SK-N-MC (cell line): ENCODE results near the gene TMED8.

Experiments
- DNase-seq: peaks from one replicate; pipeline ENCODE4 v3.0.0-alpha.2; 2011; ENCODE audit warnings: low read depth, low spot score
- H3K27ac ChIP-seq: fragments of 200-600 bp; sonication (generic); 2 replicates; pipeline ENCODE4 v1.5.1; 2016; ENCODE audit warnings: mixed run types
- H3K36me3 ChIP-seq: fragments of 200-600 bp; sonication (generic); 2 replicates; pipeline ENCODE4 v1.6.1; 2017; ENCODE audit warnings: antibody characterized with exemption, low read length, mixed read lengths; ENCODE audit not compliant: insufficient read depth
- H3K4me3 ChIP-seq: fragments of 200-600 bp; sonication (generic); 2 replicates; pipeline ENCODE4 v1.5.1; 2016
- H3K9ac ChIP-seq: fragments of 200-600 bp; sonication (generic); 2 replicates; pipeline ENCODE4 v1.8.0; 2017; ENCODE audit warnings: mixed run types, mixed read lengths; ENCODE audit not compliant: insufficient read length
- H3K9me3 ChIP-seq: fragments of 200-600 bp; sonication (generic); 2 replicates; pipeline ENCODE4 v1.6.1; 2017; ENCODE audit warnings: low read depth, mild to moderate bottlenecking, antibody characterized with exemption, low read length, moderate library complexity, mixed read lengths
- EZH2 ChIP-seq: fragments of 200-600 bp; sonication (generic); IDR thresholded peaks from one replicate; pipeline ENCODE4 v1.6.1; 2017; ENCODE audit warnings: antibody characterized with exemption
- FOXP2 ChIP-seq: optimal IDR thresholded peaks from 2 replicates; pipeline ENCODE3; 2011; ENCODE audit warnings: mild to moderate bottlenecking, moderate library complexity; ENCODE audit not compliant: insufficient read depth; ENCODE audit errors: extremely low read length, control extremely low read depth
- POLR2AphosphoS5 ChIP-seq: IDR thresholded peaks from 2 replicates; pipeline ENCODE4 v1.6.1; 2012; ENCODE audit warnings: mild to moderate bottlenecking, low read depth, low read length, borderline replicate concordance

The TMED8 gene

GRCh38 chr14:77305696-77306095 lies 71.2 kb downstream of the TMED8 start:
- Histone ChIP-seq H3K4me3 (no peak overlapping the region), H3K27ac (no peak overlapping the region), H3K9me3 (no peaks in the 10 kb centered on the region), H3K9ac (no peak overlapping the region), H3K36me3 (no peaks in the 10 kb centered on the region; the same call in 1 of the 2 replicates)
- no peak for DNase-seq
- no peak for TF ChIP-seq POLR2AphosphoS5
- no peak for TF ChIP-seq FOXP2
- TF ChIP-seq EZH2, result no peak

DNA sequence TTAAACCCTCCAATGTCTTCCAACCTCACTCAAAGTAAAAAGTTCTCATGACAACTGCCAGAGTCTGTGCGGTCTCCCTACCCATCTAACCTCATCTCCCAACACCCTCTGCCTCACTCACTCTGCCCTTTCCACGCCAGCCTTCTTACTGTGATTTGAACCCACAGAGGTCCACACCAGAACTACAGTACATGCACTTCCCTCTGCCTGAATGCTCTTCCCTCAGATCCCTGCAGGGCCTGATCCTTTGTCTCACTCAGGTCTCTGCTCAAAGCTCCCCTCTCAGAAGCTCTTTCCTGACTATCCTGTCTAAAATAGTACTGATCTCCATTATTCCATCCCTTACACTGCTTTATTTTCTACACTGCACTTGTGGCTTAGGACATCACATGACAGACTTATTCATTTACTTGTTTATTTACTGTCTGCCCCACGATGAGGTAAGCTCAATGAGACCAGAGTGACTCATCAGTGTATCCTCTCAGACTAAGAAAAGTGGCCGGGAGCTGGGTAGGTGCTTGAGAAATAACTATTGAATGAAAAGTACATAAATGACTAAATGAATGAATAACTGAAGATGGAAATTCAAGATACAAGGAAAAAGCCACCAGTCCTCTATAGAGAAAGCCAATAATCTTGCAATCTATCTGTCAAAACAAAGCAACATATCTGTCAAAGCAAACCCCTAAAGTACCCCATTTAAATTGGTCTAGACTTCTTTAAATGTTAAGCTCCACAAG lies 73.3 kb downstream of the TMED8 start:
- no peak overlapping the region for H3K4me3 ChIP-seq
- no peak for DNase-seq
- TF ChIP-seq FOXP2 (no peak), EZH2 (no peak), POLR2AphosphoS5 (no peak)
- H3K9ac ChIP-seq, result no peak overlapping the region
- no peaks in the 10 kb centered on the region; the same call in 1 of the 2 replicates for H3K36me3 ChIP-seq
- H3K9me3 ChIP-seq, result no peaks in the 10 kb centered on the region
- no peak overlapping the region for H3K27ac ChIP-seq

DNA sequence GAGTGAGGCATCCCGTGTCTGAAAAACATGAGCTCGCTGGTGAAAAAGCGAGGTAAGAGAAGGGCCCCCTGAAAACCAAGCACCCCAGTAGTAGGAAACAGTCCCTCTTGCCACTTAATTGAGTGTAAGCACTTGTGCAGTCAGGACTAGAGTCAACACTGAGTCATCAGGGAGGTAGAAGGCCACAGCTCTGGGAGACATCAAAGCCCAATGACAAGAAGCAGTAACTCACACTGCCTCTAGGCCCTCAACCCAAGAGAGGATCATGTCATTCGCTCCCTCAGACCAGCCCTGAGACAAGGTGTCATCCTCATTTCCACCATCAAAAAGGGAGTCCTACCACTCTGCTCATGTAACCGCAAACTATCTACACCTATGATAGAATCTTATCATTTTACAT lies 74.0 kb downstream of the TMED8 start:
- no peak for DNase-seq
- no peak overlapping the region for H3K27ac ChIP-seq
- no peaks in the 10 kb centered on the region; the same call in 1 of the 2 replicates for H3K36me3 ChIP-seq
- no peak overlapping the region for H3K9ac ChIP-seq
- no peak overlapping the region for H3K4me3 ChIP-seq
- H3K9me3 ChIP-seq, result no peaks in the 10 kb centered on the region
- TF ChIP-seq EZH2 (no peak), POLR2AphosphoS5 (no peak), FOXP2 (no peak)

DNA sequence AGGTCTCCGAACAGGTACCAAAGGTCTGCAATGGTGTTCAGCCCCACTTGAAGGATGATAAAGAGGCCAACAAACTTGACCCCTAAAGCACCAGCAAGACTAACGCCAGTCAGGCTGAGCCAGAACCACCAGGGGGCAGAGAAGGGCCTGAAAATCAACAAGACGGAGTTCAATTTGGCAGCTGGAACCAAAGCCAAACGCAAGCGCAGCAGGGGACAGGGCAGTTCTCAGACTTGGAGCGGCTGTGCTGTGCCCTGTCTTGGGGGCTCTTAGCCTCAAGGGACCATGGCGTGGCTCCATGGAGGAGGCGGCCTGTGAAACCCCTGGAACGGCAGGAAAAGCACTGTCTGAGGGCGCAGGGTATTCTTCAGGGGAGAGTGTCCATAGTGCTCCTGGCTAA lies 75.8 kb downstream of the TMED8 start:
- TF ChIP-seq FOXP2 (no peak), POLR2AphosphoS5 (no peak)
- Histone ChIP-seq H3K27ac (no peak overlapping the region), H3K9ac (no peak overlapping the region), H3K4me3 (no peak overlapping the region), H3K36me3 (no peaks in the 10 kb centered on the region; the same call in none of the 2 replicates), H3K9me3 (no peaks in the 10 kb centered on the region)
- no peak for DNase-seq

DNA sequence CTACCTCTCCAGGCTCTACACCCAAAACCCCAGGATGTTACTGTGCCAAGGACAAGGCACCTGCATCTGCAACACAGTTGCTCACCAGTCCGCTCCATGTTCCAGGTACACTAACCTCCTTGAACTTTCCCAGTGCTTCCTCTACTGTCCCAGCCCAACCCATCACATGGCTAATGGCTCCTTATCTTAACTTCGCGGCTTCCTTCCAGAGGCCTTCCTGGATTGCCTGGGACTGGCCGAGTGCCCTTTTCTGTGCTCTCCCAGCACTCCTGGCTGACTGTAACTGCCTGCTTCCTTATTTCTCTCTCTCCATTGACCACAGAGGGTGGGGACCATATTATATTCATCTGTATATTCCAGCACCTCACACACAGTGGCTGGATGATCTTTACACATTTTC lies 77.1 kb downstream of the TMED8 start:
- TF ChIP-seq FOXP2 (no peak), EZH2 (no peak)
- no peak overlapping the region for H3K9ac ChIP-seq
- DNase-seq, result no peak
- H3K27ac ChIP-seq, result no peak overlapping the region
- H3K4me3 ChIP-seq, result no peak overlapping the region
- H3K36me3 ChIP-seq, result no peaks in the 10 kb centered on the region; the same call in none of the 2 replicates
- no peaks in the 10 kb centered on the region for H3K9me3 ChIP-seq

DNA sequence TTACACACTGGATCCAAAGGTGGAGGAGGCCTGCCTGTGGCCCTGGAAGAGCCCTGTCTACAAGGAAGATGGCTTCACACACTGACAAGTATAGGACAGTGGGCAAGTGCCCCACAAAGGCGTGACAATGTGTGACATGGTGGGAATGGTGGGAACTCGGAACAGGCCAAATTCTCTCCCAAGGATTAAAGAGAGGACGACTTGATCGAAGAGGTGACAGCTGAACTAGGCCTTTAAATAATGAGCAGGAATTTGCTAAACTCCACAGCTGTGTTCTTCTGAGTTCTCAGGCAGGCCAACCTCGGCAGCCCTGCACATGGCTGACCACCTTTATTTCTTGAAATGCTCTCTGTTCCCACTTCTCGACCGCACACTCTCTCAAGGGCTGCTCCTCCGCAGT lies 80.0 kb downstream of the TMED8 start:
- no peak overlapping the region for H3K4me3 ChIP-seq
- H3K36me3 ChIP-seq, result no peaks in the 10 kb centered on the region; the same call in none of the 2 replicates
- H3K27ac ChIP-seq, result no peak overlapping the region
- TF ChIP-seq EZH2 (no peak), FOXP2 (no peak), POLR2AphosphoS5 (no peak)
- no peaks in the 10 kb centered on the region for H3K9me3 ChIP-seq
- H3K9ac ChIP-seq, result no peak overlapping the region
- no peak for DNase-seq

DNA sequence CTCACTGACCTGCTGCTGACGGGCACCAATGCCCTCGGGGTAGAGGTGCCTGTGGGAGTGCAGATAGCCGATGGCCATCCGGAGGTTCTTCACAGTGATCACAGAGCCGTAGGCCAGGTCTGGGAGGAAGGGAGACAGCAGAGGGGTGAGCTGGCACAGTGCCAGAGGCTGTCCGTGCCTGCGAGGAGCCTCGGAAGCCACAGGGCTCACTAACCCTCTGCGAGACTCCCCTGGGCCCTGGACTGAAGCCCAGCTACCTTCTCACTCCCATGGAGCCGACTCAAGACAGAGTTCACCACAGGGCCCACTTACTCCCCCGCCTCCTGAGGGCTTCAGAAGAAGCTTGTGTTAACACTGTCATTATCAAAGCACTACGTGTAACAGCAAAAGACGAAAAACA lies 80.7 kb downstream of the TMED8 start:
- DNase-seq, result no peak
- Histone ChIP-seq H3K27ac (no peak overlapping the region), H3K4me3 (no peak overlapping the region), H3K36me3 (no peaks in the 10 kb centered on the region; the same call in none of the 2 replicates), H3K9me3 (no peaks in the 10 kb centered on the region), H3K9ac (no peak overlapping the region)
- TF ChIP-seq EZH2 (no peak), FOXP2 (no peak), POLR2AphosphoS5 (no peak)

- no peaks in the 10 kb centered on the region for H3K9me3 ChIP-seq
- H3K36me3 ChIP-seq, result peaks cover 3% of the 10 kb centered on the region; the same call in 1 of the 2 replicates
- TF ChIP-seq EZH2, result no peak
- TF ChIP-seq POLR2AphosphoS5, result no peak
- TF ChIP-seq FOXP2, result no peak
- no peak overlapping the region for H3K27ac ChIP-seq
- no peak overlapping the region for H3K9ac ChIP-seq
- no peak for DNase-seq
- no peak overlapping the region for H3K4me3 ChIP-seq
Measured at GRCh38 chr14:77290705-77291104, 86.2 kb downstream of the TMED8 start.

GRCh38 chr14:77286576-77286975 lies 90.3 kb downstream of the TMED8 start:
- no peak overlapping the region for H3K4me3 ChIP-seq
- H3K27ac ChIP-seq, result no peak overlapping the region
- peaks cover 15% of the 10 kb centered on the region; the same call in 1 of the 2 replicates for H3K36me3 ChIP-seq
- TF ChIP-seq FOXP2 (no peak), EZH2 (no peak)
- no peak for DNase-seq
- no peak overlapping the region for H3K9ac ChIP-seq
- no peaks in the 10 kb centered on the region for H3K9me3 ChIP-seq
